Spleen (tissue), 7 donors: ENCODE results near the gene TBC1D30.

Source experiments
- POLR2A ChIP-seq, 3 donors: fragments of 450-650 bp; IDR thresholded peaks; one replicate each; pipeline ENCODE4 v1.5.1; 2017; ENCODE audit warnings: antibody characterized with exemption in 3 of 3, mild to moderate bottlenecking in 1 of 3
- POLR2AphosphoS5 ChIP-seq, 3 donors: sonication (generic); formaldehyde crosslinking; IDR thresholded peaks; one replicate each; pipeline ENCODE4 v1.5.1; 2017; ENCODE audit warnings: antibody characterized with exemption in 3 of 3
- TF ChIP-seq, protein P1 (sequence below), 11 experiments: fragments of 200-600 bp in 7 of 11; fragments of 450-650 bp in 4 of 11; sonication (generic) in 4 of 11; IDR thresholded peaks in 8 of 11; conservative IDR thresholded peaks in 3 of 11; 1 replicate in 7 of 11; 2 replicates in 4 of 11; pipeline versions ENCODE4 v1.4.0 to v1.8.0; 2016 to 2021; ENCODE audit warnings: antibody characterized with exemption in 11 of 11, inconsistent platforms in 4 of 11, mild to moderate bottlenecking in 1 of 11
- donor health status: DM: no; HTN: no; CAD: no; lungs with moderate emphysema.
- donor health status: DM: no; HTN: no; CAD: no.
- donor health status: DM: no; HTN: no; CAD: no.

DNA sequence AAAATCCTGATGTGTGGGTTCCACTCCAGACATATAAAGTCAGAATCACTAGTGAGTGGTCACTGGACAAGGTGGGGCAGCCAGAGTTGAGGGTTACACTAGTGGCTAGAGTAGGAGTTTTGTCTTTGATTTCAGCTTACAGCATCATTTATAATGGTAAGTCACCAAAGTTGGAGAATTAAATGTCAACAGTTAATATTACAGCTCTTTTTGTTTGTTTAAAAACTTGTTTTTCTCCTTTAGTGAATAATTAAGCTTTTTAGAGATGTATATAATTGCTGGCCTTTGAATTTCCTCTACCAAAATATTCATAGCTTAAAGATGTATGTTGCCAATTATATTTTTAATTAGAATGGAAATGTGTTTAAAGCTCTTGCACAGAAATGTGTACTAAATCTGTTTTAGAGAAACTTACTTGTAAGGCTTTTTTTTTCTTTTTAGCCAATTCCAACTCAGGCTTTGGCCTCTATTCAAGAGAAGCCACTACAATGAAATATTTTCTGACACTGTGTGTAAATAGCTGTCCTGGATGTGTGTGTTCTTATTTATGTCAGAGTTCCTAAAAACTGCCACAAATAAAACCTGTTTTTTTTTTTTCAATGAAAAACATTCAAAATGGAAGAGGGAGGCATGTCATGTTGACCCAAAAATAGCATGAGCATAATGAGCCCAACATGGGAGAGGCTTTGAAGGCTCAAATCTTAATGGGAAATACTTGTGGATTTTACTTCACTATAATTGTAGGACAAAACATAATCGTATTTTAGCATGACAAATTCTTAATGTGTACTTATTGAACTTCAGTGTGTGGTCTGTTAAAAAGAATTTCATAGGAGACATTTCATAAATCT lies 92.2 kb downstream of the TBC1D30 start:
- TF ChIP-seq, protein P1, sequence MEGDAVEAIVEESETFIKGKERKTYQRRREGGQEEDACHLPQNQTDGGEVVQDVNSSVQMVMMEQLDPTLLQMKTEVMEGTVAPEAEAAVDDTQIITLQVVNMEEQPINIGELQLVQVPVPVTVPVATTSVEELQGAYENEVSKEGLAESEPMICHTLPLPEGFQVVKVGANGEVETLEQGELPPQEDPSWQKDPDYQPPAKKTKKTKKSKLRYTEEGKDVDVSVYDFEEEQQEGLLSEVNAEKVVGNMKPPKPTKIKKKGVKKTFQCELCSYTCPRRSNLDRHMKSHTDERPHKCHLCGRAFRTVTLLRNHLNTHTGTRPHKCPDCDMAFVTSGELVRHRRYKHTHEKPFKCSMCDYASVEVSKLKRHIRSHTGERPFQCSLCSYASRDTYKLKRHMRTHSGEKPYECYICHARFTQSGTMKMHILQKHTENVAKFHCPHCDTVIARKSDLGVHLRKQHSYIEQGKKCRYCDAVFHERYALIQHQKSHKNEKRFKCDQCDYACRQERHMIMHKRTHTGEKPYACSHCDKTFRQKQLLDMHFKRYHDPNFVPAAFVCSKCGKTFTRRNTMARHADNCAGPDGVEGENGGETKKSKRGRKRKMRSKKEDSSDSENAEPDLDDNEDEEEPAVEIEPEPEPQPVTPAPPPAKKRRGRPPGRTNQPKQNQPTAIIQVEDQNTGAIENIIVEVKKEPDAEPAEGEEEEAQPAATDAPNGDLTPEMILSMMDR (IDR thresholded peaks at IDR 0.05 in 8 of 11, conservative IDR thresholded peaks at IDR 0.05 in 3 of 11) = no peak
- TF ChIP-seq POLR2AphosphoS5 (IDR thresholded peaks at IDR 0.05) = no peak
- no peak for TF ChIP-seq POLR2A (IDR thresholded peaks at IDR 0.05)
